Neural cell (in vitro differentiated cells): ENCODE data around the gene STARD10. TPM values are rescaled to one million over a fixed set of nuclear protein-coding genes. Genes with fewer than 3 reads are reported as not detected.

ENCODE experiments used
- H2AFZ ChIP-seq: fragments of 200-600, 300-800 bp; sonication (generic), shearing (Covaris generic); 2 replicates; pipeline ENCODE4 v1.6.0; 2014; ENCODE audit warnings: low read depth, mild to moderate bottlenecking, antibody characterized with exemption, low read length, moderate library complexity
- H3F3A ChIP-seq: fragments of 200-600 bp; shearing (Covaris generic); 2 replicates; pipeline ENCODE4 v1.6.1; 2016; ENCODE audit warnings: mild to moderate bottlenecking, moderate library complexity, mixed read lengths, antibody characterized with exemption, low read length; ENCODE audit not compliant: insufficient read depth, poor library complexity, severe bottlenecking
- H3K27ac ChIP-seq: fragments of 200-600, 300-800 bp; sonication (generic), shearing (Covaris generic); 2 replicates; pipeline ENCODE4 v1.5.1; 2014; ENCODE audit warnings: mild to moderate bottlenecking, low read length, moderate library complexity
- H3K27me3 ChIP-seq: fragments of 300-800, 200-600 bp; sonication (generic), shearing (Covaris generic); 2 replicates; pipeline ENCODE4 v1.6.0; 2014; ENCODE audit warnings: mild to moderate bottlenecking, low read depth, low read length, moderate library complexity; ENCODE audit not compliant: insufficient read depth
- H3K36me3 ChIP-seq: fragments of 300-800, 200-600 bp; sonication (generic), shearing (Covaris generic); 2 replicates; pipeline ENCODE4 v1.5.1; 2014; ENCODE audit warnings: mild to moderate bottlenecking, antibody characterized with exemption, low read length, moderate library complexity; ENCODE audit not compliant: insufficient read depth
- H3K4me2 ChIP-seq: fragments of 300-800, 200-600 bp; sonication (generic), shearing (Covaris generic); 2 replicates; pipeline ENCODE4 v1.6.0; 2014; ENCODE audit warnings: mild to moderate bottlenecking, low read length
- H3K4me3 ChIP-seq: fragments of 300-800, 200-600 bp; sonication (generic), shearing (Covaris generic); 2 replicates; pipeline ENCODE4 v1.5.1; 2014; ENCODE audit warnings: mild to moderate bottlenecking, low read length, moderate library complexity
- H3K79me2 ChIP-seq: fragments of 200-600 bp; shearing (Covaris generic); replicated peaks from 2 replicates; pipeline ENCODE4 v1.6.0; 2014; ENCODE audit warnings: mild to moderate bottlenecking, low read length, moderate library complexity; ENCODE audit not compliant: insufficient read depth
- H3K9ac ChIP-seq: fragments of 300-800, 200-600 bp; sonication (generic), shearing (Covaris generic); 2 replicates; pipeline ENCODE4 v1.6.1; 2016; ENCODE audit warnings: mild to moderate bottlenecking, low read length, mixed read lengths
- H3K9me2 ChIP-seq: fragments of 200-600 bp; shearing (Covaris generic); 2 replicates; pipeline ENCODE4 v1.6.1; 2016; ENCODE audit warnings: mild to moderate bottlenecking, low read length, mixed read lengths; ENCODE audit not compliant: insufficient read depth
- H3K9me3 ChIP-seq: fragments of 200-600, 300-800 bp; sonication (generic), shearing (Covaris generic); 2 replicates; pipeline ENCODE4 v1.6.1; 2016; ENCODE audit warnings: mild to moderate bottlenecking, mixed run types, low read length, moderate library complexity, mixed read lengths
- H4K20me1 ChIP-seq: fragments of 200-600 bp; shearing (Covaris generic); 2 replicates; pipeline ENCODE4 v1.6.1; 2016; ENCODE audit warnings: mild to moderate bottlenecking, mixed run types; ENCODE audit not compliant: insufficient read depth
- EP300 ChIP-seq: fragments of 450-650 bp; conservative IDR thresholded peaks from 2 replicates; pipeline ENCODE4 v1.6.1; 2014; ENCODE audit warnings: antibody characterized with exemption, mild to moderate bottlenecking, moderate library complexity; ENCODE audit not compliant: poor library complexity, severe bottlenecking
- EZH2 ChIP-seq: fragments of 200-600, 300-800 bp; shearing (Covaris generic), sonication (generic); IDR thresholded peaks from 2 replicates; pipeline ENCODE4 v1.6.1; 2014; ENCODE audit warnings: antibody characterized with exemption, low read length, borderline replicate concordance, mild to moderate bottlenecking; ENCODE audit not compliant: insufficient read depth, poor library complexity, severe bottlenecking
- MXI1 ChIP-seq: fragments of 450-650 bp; conservative IDR thresholded peaks from 2 replicates; pipeline ENCODE4 v1.6.1; 2014; ENCODE audit warnings: antibody characterized with exemption, mild to moderate bottlenecking; ENCODE audit not compliant: poor library complexity, severe bottlenecking
- POLR2AphosphoS5 ChIP-seq: IDR thresholded peaks from 2 replicates; pipeline ENCODE4 v1.6.1; 2012
- RAD21 ChIP-seq: fragments of 450-650 bp; conservative IDR thresholded peaks from 2 replicates; pipeline ENCODE4 v1.6.1; 2014; ENCODE audit warnings: antibody characterized with exemption, mild to moderate bottlenecking, moderate library complexity
- REST ChIP-seq: IDR thresholded peaks from 2 replicates; pipeline ENCODE4 v1.6.1; 2012; ENCODE audit warnings: borderline replicate concordance
- SMC3 ChIP-seq: fragments of 450-650 bp; conservative IDR thresholded peaks from 2 replicates; pipeline ENCODE4 v1.6.1; 2014; ENCODE audit warnings: antibody characterized with exemption, mild to moderate bottlenecking, moderate library complexity; ENCODE audit not compliant: poor library complexity
- TAF1 ChIP-seq: IDR thresholded peaks from 2 replicates; pipeline ENCODE4 v1.6.1; 2012; ENCODE audit warnings: low read depth
- polyA plus RNA-seq: library from polyadenylated mRNA; depleted of rRNA; stranded (reverse); fragments of >200 nt; gene quantifications from 2 replicates; pipeline ENCODE4 v1.2.3, GENCODE V29; 2014
- TF ChIP-seq, protein P1 (sequence below): fragments of 450-650 bp; IDR thresholded peaks from 2 replicates; pipeline ENCODE4 v1.5.1; 2014; ENCODE audit warnings: antibody characterized with exemption, mild to moderate bottlenecking, moderate library complexity; ENCODE audit not compliant: poor library complexity, severe bottlenecking

Gene STARD10
- polyA plus RNA-seq, 1 donor from 2014 or later, result 29.0 TPM

DNA sequence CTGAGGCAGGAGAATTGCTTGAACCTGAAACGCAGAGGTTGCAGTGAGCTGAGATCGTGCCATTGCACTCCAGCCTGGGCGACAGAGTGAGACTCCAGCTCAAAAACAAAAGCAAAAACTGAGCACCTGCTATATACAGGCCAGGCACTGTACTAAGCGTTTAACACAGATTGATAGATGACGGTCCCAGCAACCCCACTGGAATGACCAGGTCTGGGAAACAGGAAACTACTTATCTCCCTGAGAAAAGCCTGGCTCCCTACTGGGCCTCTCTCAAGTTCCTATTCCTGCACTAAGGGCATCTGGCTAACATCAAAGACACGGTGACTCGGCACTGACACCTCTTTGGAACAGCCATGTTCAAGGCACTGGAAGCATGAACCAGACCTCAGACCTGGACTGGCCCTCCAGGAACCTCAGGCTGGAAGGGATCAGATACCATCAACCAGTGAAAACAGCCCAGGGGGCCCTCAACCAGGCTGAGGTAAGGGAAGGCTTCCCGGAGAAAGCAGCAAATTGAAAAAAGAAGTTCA, 58.3 kb downstream of the STARD10 start:
- no peak overlapping the region for H3K4me2 ChIP-seq
- H3K27me3 ChIP-seq, result no peaks in the 10 kb centered on the region
- no peaks in the 10 kb centered on the region for H4K20me1 ChIP-seq
- no peaks in the 10 kb centered on the region for H3K9me3 ChIP-seq
- no peaks in the 10 kb centered on the region for H3K9me2 ChIP-seq
- no peaks in the 10 kb centered on the region for H3K79me2 ChIP-seq
- no peak overlapping the region for H3K4me3 ChIP-seq
- no peak for TF ChIP-seq TAF1
- no peak for TF ChIP-seq MXI1
- no peak for TF ChIP-seq EP300
- TF ChIP-seq, protein P1, sequence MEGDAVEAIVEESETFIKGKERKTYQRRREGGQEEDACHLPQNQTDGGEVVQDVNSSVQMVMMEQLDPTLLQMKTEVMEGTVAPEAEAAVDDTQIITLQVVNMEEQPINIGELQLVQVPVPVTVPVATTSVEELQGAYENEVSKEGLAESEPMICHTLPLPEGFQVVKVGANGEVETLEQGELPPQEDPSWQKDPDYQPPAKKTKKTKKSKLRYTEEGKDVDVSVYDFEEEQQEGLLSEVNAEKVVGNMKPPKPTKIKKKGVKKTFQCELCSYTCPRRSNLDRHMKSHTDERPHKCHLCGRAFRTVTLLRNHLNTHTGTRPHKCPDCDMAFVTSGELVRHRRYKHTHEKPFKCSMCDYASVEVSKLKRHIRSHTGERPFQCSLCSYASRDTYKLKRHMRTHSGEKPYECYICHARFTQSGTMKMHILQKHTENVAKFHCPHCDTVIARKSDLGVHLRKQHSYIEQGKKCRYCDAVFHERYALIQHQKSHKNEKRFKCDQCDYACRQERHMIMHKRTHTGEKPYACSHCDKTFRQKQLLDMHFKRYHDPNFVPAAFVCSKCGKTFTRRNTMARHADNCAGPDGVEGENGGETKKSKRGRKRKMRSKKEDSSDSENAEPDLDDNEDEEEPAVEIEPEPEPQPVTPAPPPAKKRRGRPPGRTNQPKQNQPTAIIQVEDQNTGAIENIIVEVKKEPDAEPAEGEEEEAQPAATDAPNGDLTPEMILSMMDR, result no peak
- no peak for TF ChIP-seq REST
- TF ChIP-seq SMC3, result no peak
- no peak for TF ChIP-seq POLR2AphosphoS5
- TF ChIP-seq EZH2, result no peak
- TF ChIP-seq RAD21, result no peak
- H3K9ac ChIP-seq, result no peak overlapping the region
- no peaks in the 10 kb centered on the region for H3K36me3 ChIP-seq
- H2AFZ ChIP-seq, result no peak overlapping the region
- H3K27ac ChIP-seq, result no peak overlapping the region
- no peaks in the 10 kb centered on the region for H3F3A ChIP-seq

DNA sequence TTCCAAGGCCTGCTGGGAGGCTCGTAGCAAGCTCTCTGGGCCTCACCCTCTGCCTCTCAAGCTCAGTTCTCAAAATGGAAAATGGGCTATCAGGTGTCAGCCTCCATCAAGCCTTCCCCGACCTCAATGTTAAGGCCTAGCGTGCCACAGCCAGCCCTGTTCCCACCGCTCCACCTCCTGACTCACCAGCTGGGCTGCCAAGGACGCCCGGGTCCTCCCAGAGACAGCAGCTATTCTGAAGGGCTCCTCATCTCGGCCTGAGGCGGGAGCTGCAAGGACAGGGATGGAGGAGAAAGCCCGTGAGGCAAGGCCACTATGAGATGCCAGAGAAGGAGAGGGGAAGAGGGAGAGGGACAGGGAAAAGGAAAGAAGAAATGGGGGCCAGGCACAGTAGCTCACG, 61.5 kb downstream of the STARD10 start:
- Histone ChIP-seq H3K9ac (no peak overlapping the region), H3K9me2 (no peaks in the 10 kb centered on the region), H3K9me3 (no peaks in the 10 kb centered on the region), H3K4me3 (no peak overlapping the region), H3K4me2 (no peak overlapping the region), H4K20me1 (no peaks in the 10 kb centered on the region), H3K27ac (no peak overlapping the region), H3F3A (no peaks in the 10 kb centered on the region), H2AFZ (no peak overlapping the region), H3K36me3 (no peaks in the 10 kb centered on the region), H3K79me2 (no peaks in the 10 kb centered on the region), H3K27me3 (no peaks in the 10 kb centered on the region)
- TF ChIP-seq SMC3 (no peak), REST (no peak), MXI1 (no peak), EZH2 (no peak), EP300 (no peak), POLR2AphosphoS5 (no peak), TAF1 (no peak), RAD21 (no peak)
- TF ChIP-seq, protein P1, result no peak
